Adrenal gland (tissue), 5 donors: ENCODE measurements around the gene NAA20.

Source experiments
- POLR2A ChIP-seq, 2 donors: fragments of 450-650 bp; IDR thresholded peaks; one replicate each; pipeline ENCODE4 v1.6.1; 2017; ENCODE audit warnings: antibody characterized with exemption in 2 of 2, mild to moderate bottlenecking in 2 of 2, moderate library complexity in 1 of 2
- TF ChIP-seq, protein P1 (sequence below), 6 experiments: fragments of 450-650 bp in 4 of 6; fragments of 200-600 bp in 2 of 6; sonication (generic) in 1 of 6; IDR thresholded peaks; 1 replicate in 5 of 6; 2 replicates in 1 of 6; pipeline versions ENCODE4 v1.5.1 to v1.8.0; 2016 to 2021; ENCODE audit warnings: antibody characterized with exemption in 6 of 6, mild to moderate bottlenecking in 2 of 6, moderate library complexity in 1 of 6
- donor health status: DM: no; HTN: no; CAD: no.

DNA sequence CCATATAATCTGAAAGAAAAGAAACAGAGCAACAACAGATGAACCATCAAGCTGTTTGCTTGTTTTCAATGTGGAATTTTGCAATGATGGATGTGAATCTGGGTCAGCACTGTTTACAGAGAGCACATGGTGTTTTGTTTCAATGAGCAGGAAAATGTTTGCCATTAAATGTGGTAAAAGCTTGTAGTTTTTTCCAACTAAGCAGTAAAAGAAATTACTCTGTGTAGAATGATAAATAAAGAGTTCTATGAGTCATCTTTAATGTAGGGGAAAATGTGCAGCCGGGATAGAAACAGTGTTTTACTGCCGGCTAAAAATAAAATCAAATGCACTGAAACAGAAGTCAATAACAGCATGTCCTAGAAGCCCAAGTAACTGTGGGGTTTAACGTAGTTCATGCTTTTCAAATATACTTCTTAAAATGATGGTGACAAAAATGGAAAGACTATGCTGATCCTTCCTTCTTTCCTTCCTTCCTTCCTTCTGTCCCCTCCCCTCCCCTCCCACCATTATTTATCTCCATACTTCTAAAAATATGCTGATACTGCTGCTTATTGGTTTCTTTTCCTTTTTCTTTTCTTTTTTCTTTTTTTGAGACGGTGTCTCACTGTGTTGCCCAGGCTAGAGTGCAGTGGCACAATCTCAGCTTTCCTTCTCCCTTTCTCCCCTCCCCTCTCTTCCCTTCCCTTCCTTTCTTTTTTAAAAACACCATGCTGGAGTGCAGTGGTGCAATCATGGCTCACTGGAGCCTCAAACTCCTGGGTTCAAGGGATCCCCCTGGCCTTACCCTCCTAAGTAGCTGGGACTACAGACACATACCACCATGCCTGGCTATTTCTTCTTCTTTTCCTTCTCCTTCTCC lies 6.3 kb upstream of the NAA20 start:
- TF ChIP-seq, protein P1, sequence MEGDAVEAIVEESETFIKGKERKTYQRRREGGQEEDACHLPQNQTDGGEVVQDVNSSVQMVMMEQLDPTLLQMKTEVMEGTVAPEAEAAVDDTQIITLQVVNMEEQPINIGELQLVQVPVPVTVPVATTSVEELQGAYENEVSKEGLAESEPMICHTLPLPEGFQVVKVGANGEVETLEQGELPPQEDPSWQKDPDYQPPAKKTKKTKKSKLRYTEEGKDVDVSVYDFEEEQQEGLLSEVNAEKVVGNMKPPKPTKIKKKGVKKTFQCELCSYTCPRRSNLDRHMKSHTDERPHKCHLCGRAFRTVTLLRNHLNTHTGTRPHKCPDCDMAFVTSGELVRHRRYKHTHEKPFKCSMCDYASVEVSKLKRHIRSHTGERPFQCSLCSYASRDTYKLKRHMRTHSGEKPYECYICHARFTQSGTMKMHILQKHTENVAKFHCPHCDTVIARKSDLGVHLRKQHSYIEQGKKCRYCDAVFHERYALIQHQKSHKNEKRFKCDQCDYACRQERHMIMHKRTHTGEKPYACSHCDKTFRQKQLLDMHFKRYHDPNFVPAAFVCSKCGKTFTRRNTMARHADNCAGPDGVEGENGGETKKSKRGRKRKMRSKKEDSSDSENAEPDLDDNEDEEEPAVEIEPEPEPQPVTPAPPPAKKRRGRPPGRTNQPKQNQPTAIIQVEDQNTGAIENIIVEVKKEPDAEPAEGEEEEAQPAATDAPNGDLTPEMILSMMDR (IDR thresholded peaks at IDR 0.05) = no peak
- no peak for TF ChIP-seq POLR2A (IDR thresholded peaks at IDR 0.05)
